Fibroblast of lung (primary cell): ENCODE measurements around the gene DNM1L. TPM values are rescaled to one million over a fixed set of nuclear protein-coding genes. Genes with fewer than 3 reads are reported as not detected.

Experiments used
- DNase-seq, 2 donors: peaks; one replicate each; pipeline versions ENCODE4 v3.0.0 to v3.0.0-alpha.2; 2010; ENCODE audit warnings: low read depth in 2 of 2
- H2AFZ ChIP-seq: 2 replicates; pipeline ENCODE4 v1.5.1; 2012; ENCODE audit warnings: low read length, control low read depth, inconsistent platforms
- H3K27ac ChIP-seq: 2 replicates; pipeline ENCODE4 v1.5.1; 2011; ENCODE audit warnings: low read length, control low read depth; ENCODE audit not compliant: insufficient read depth
- H3K27me3 ChIP-seq: 2 replicates; pipeline ENCODE4 v1.5.1; 2011; ENCODE audit warnings: mild to moderate bottlenecking, low read length; ENCODE audit not compliant: control insufficient read depth, insufficient read depth
- H3K36me3 ChIP-seq: 2 replicates; pipeline ENCODE4 v1.5.1; 2011; ENCODE audit warnings: low read length; ENCODE audit not compliant: control insufficient read depth, insufficient read depth
- H3K4me1 ChIP-seq: 2 replicates; pipeline ENCODE4 v1.5.1; 2011; ENCODE audit warnings: low read length; ENCODE audit not compliant: control insufficient read depth, insufficient read depth; ENCODE audit errors: extremely low read depth
- H3K4me2 ChIP-seq: 2 replicates; pipeline ENCODE4 v1.5.1; 2011; ENCODE audit warnings: low read length, control low read depth; ENCODE audit not compliant: insufficient read depth; ENCODE audit errors: extremely low read depth
- H3K4me3 ChIP-seq, 4 experiments: fragments of 200-600 bp in 1 of 4; sonication (generic) in 1 of 4; replicated peaks in 1 of 4; 2 replicates each; pipeline ENCODE4 v1.5.1; 2011 to 2016; ENCODE audit warnings: low read length in 4 of 4, low read depth in 3 of 4, mild to moderate bottlenecking in 3 of 4, control low read depth in 2 of 4, inconsistent platforms in 1 of 4, mixed read lengths in 1 of 4; ENCODE audit not compliant: insufficient read depth in 1 of 4; ENCODE audit errors: control extremely low read depth in 1 of 4
- H3K79me2 ChIP-seq: 2 replicates; pipeline ENCODE4 v1.5.1; 2012; ENCODE audit warnings: mild to moderate bottlenecking, low read length, inconsistent platforms; ENCODE audit not compliant: control insufficient read depth, insufficient read depth
- H3K9ac ChIP-seq: 2 replicates; pipeline ENCODE4 v1.5.1; 2011; ENCODE audit warnings: mild to moderate bottlenecking, low read length, control low read depth; ENCODE audit not compliant: insufficient read depth
- H3K9me3 ChIP-seq: 2 replicates; pipeline ENCODE4 v1.5.1; 2012; ENCODE audit warnings: low read depth, low read length; ENCODE audit not compliant: control insufficient read depth, insufficient read depth
- H4K20me1 ChIP-seq: 2 replicates; pipeline ENCODE4 v1.5.1; 2011; ENCODE audit warnings: low read length; ENCODE audit not compliant: control insufficient read depth, insufficient read depth; ENCODE audit errors: extremely low read depth
- CTCF ChIP-seq, 2 donors: IDR thresholded peaks in 1 of 2; conservative IDR thresholded peaks in 1 of 2; 1 replicate in 1 of 2; 2 replicates in 1 of 2; pipeline ENCODE4 v1.5.1; 2011 to 2012; ENCODE audit warnings: low read length in 2 of 2, control low read depth in 1 of 2, inconsistent platforms in 1 of 2, low read depth in 1 of 2, mild to moderate bottlenecking in 1 of 2
- EZH2 ChIP-seq: IDR thresholded peaks from 2 replicates; pipeline ENCODE4 v1.5.1; 2012; ENCODE audit warnings: low read length, control low read depth, mild to moderate bottlenecking; ENCODE audit errors: missing control alignments
- polyA plus RNA-seq, 2 donors: library from polyadenylated mRNA; depleted of rRNA in 1 of 2; stranded (reverse) in 1 of 2; unstranded in 1 of 2; fragments of >200 nt; gene quantifications; 2 replicates each; pipeline ENCODE4 v1.2.1, GENCODE V29; 2011 to 2012; ENCODE audit warnings: missing spikeins in 1 of 2
- total RNA-seq: library from RNA; depleted of rRNA; stranded (reverse); fragments of >200 nt; gene quantifications from 2 replicates; pipeline ENCODE4 v1.2.1, GENCODE V29; 2014

The DNM1L gene
- total and polyA plus RNA-seq, 2 donors (not counting 1 experiment from before 2014, with no cell fraction given), result 59.6 to 77.9 TPM

- Histone ChIP-seq H3K4me2 (no peak overlapping the region), H3K9me3 (no peaks in the 10 kb centered on the region), H4K20me1 (no peaks in the 10 kb centered on the region), H3K79me2 (no peaks in the 10 kb centered on the region), H3K27ac (no peak overlapping the region), H2AFZ (no peak overlapping the region), H3K27me3 (no peaks in the 10 kb centered on the region), H3K36me3 (no peaks in the 10 kb centered on the region), H3K4me3 (no peak overlapping the region), H3K4me1 (no peaks in the 10 kb centered on the region), H3K9ac (no peak overlapping the region)
- no peak for DNase-seq
- TF ChIP-seq EZH2 (no peak), CTCF (conservative IDR thresholded peaks at IDR 0.05 in 1 of 2, IDR thresholded peaks at IDR 0.05 in 1 of 2; ENCODE audit: low read depth in 1 of 2, low read length in 2 of 2) (no peak)
Measured at GRCh38 chr12:32706335-32707024, 27.4 kb downstream of the DNM1L start.

- no peak overlapping the region for H3K4me3 ChIP-seq
- no peak overlapping the region for H3K27ac ChIP-seq
- no peaks in the 10 kb centered on the region for H3K9me3 ChIP-seq
- no peaks in the 10 kb centered on the region for H3K27me3 ChIP-seq
- no peaks in the 10 kb centered on the region for H3K36me3 ChIP-seq
- no peak for DNase-seq
- no peaks in the 10 kb centered on the region for H4K20me1 ChIP-seq
- no peaks in the 10 kb centered on the region for H3K79me2 ChIP-seq
- TF ChIP-seq EZH2 (no peak), CTCF (conservative IDR thresholded peaks at IDR 0.05 in 1 of 2, IDR thresholded peaks at IDR 0.05 in 1 of 2; ENCODE audit: low read depth in 1 of 2, low read length in 2 of 2) (no peak)
- H3K9ac ChIP-seq, result no peak overlapping the region
- no peaks in the 10 kb centered on the region for H3K4me1 ChIP-seq
- no peak overlapping the region for H2AFZ ChIP-seq
- H3K4me2 ChIP-seq, result no peak overlapping the region
Measured at GRCh38 chr12:32708926-32709325, 29.8 kb downstream of the DNM1L start.

GRCh38 chr12:32714772-32715171 lies 35.7 kb downstream of the DNM1L start:
- no peak overlapping the region for H3K4me2 ChIP-seq
- no peak for DNase-seq
- H3K9me3 ChIP-seq, result no peaks in the 10 kb centered on the region
- no peaks in the 10 kb centered on the region for H3K79me2 ChIP-seq
- no peak overlapping the region for H2AFZ ChIP-seq
- no peak overlapping the region for H3K27ac ChIP-seq
- H4K20me1 ChIP-seq, result no peaks in the 10 kb centered on the region
- no peak overlapping the region for H3K4me3 ChIP-seq
- H3K27me3 ChIP-seq, result no peaks in the 10 kb centered on the region
- no peaks in the 10 kb centered on the region for H3K4me1 ChIP-seq
- H3K9ac ChIP-seq, result no peak overlapping the region
- no peaks in the 10 kb centered on the region for H3K36me3 ChIP-seq
- TF ChIP-seq EZH2 (no peak), CTCF (conservative IDR thresholded peaks at IDR 0.05 in 1 of 2, IDR thresholded peaks at IDR 0.05 in 1 of 2; ENCODE audit: low read depth in 1 of 2, low read length in 2 of 2) (no peak)
